Ishikawa (cell line): ENCODE results near the gene GNPTAB.

Experiments used
- CEBPB ChIP-seq: IDR thresholded peaks from 2 replicates; pipeline ENCODE4 v1.6.1; 2012
- CREB1 ChIP-seq: IDR thresholded peaks from 2 replicates; pipeline ENCODE4 v1.6.1; 2012; ENCODE audit warnings: low read depth
- EGR1 ChIP-seq: IDR thresholded peaks from 2 replicates; pipeline ENCODE4 v1.6.1; 2012
- EP300 ChIP-seq: IDR thresholded peaks from 2 replicates; pipeline ENCODE4 v1.6.1; 2012; ENCODE audit warnings: borderline replicate concordance
- FOXM1 ChIP-seq: IDR thresholded peaks from 2 replicates; pipeline ENCODE4 v1.6.1; 2012; ENCODE audit warnings: low read depth, borderline replicate concordance
- MAX ChIP-seq: IDR thresholded peaks from 2 replicates; pipeline ENCODE4 v1.6.1; 2012
- NFIC ChIP-seq: IDR thresholded peaks from 2 replicates; pipeline ENCODE4 v1.6.1; 2012
- RAD21 ChIP-seq: IDR thresholded peaks from 2 replicates; pipeline ENCODE4 v1.6.1; 2012; ENCODE audit warnings: low read depth
- REST ChIP-seq: IDR thresholded peaks from 2 replicates; pipeline ENCODE4 v1.6.1; 2012; ENCODE audit warnings: low read depth, mild to moderate bottlenecking
- TAF1 ChIP-seq: IDR thresholded peaks from 2 replicates; pipeline ENCODE4 v1.6.1; 2012; ENCODE audit warnings: low read depth, mild to moderate bottlenecking
- TCF12 ChIP-seq: IDR thresholded peaks from 2 replicates; pipeline ENCODE4 v1.6.1; 2012; ENCODE audit warnings: low read depth
- TEAD4 ChIP-seq: IDR thresholded peaks from 2 replicates; pipeline ENCODE4 v1.6.1; 2012
- USF1 ChIP-seq: IDR thresholded peaks from 2 replicates; pipeline ENCODE4 v1.6.1; 2012
- YY1 ChIP-seq: IDR thresholded peaks from 2 replicates; pipeline ENCODE4 v1.6.1; 2012; ENCODE audit warnings: low read depth
- ZBTB7A ChIP-seq: IDR thresholded peaks from 2 replicates; pipeline ENCODE4 v1.6.1; 2012; ENCODE audit warnings: low read depth

GNPTAB gene

GRCh38 chr12:101854747-101855146 lies 24.0 kb upstream of the GNPTAB start:
- TF ChIP-seq ZBTB7A: no peak
- no peak for TF ChIP-seq CREB1
- TF ChIP-seq EGR1: no peak
- no peak for TF ChIP-seq YY1
- no peak for TF ChIP-seq TCF12
- TF ChIP-seq USF1: no peak

GRCh38 chr12:101852998-101853397 lies 22.2 kb upstream of the GNPTAB start:
- TF ChIP-seq TAF1 (no peak), USF1 (no peak), ZBTB7A (no peak), EGR1 (no peak), TEAD4 (no peak), NFIC (no peak), CREB1 (no peak), RAD21 (no peak), TCF12 (no peak)

GRCh38 chr12:101850199-101850598 lies 19.4 kb upstream of the GNPTAB start:
- no peak for TF ChIP-seq NFIC
- TF ChIP-seq REST: no peak
- TF ChIP-seq TCF12: no peak
- TF ChIP-seq MAX: no peak
- TF ChIP-seq TAF1: no peak

- TF ChIP-seq USF1: no peak
- no peak for TF ChIP-seq EGR1
- no peak for TF ChIP-seq MAX
- no peak for TF ChIP-seq ZBTB7A
- no peak for TF ChIP-seq REST
- no peak for TF ChIP-seq NFIC
- TF ChIP-seq CREB1: no peak
- no peak for TF ChIP-seq TCF12
- no peak for TF ChIP-seq RAD21
- TF ChIP-seq EP300: no peak
- TF ChIP-seq TAF1: no peak
- no peak for TF ChIP-seq CEBPB
- no peak for TF ChIP-seq TEAD4
Measured at GRCh38 chr12:101847325-101847724, 16.6 kb upstream of the GNPTAB start.

GRCh38 chr12:101845137-101845711 lies 14.5 kb upstream of the GNPTAB start:
- TF ChIP-seq CREB1 (no peak), MAX (no peak), ZBTB7A (no peak), RAD21 (no peak), TEAD4 (no peak), TAF1 (no peak), EP300 (no peak), FOXM1 (no peak), NFIC (no peak)

- TF ChIP-seq YY1 (no peak), REST (no peak), TCF12 (no peak), TAF1 (no peak), NFIC (no peak), EGR1 (no peak)
Measured at GRCh38 chr12:101841069-101841468, 10.3 kb upstream of the GNPTAB start.
